Large intestine (tissue), 3 donors: Measurements from ENCODE around the gene STX8. TPM values are rescaled to one million over a fixed set of nuclear protein-coding genes. Genes with fewer than 3 reads are reported as not detected.
A peak's percentile ranks its signal among the peaks of the same experiment; 100 is the strongest.

Experiments
- DNase-seq, 2 donors: peaks; one replicate each; pipeline versions ENCODE4 v3.0.0 to v3.0.0-alpha.2; 2013
- H3K27ac ChIP-seq: one replicate; pipeline ENCODE4 v1.5.1; 2013; ENCODE audit warnings: low read length
- H3K27me3 ChIP-seq: 2 replicates; pipeline ENCODE4 v1.6.1; 2013; ENCODE audit warnings: low read length; ENCODE audit not compliant: control insufficient read depth, insufficient read depth
- H3K36me3 ChIP-seq: 2 replicates; pipeline ENCODE4 v1.6.1; 2013; ENCODE audit warnings: low read length; ENCODE audit not compliant: control insufficient read depth, insufficient read depth
- H3K4me1 ChIP-seq: one replicate; pipeline ENCODE4 v1.6.1; 2013; ENCODE audit warnings: low read length; ENCODE audit not compliant: control insufficient read depth, insufficient read depth
- H3K4me3 ChIP-seq: one replicate; pipeline ENCODE4 v1.5.1; 2013; ENCODE audit warnings: low read length
- H3K9me3 ChIP-seq: one replicate; pipeline ENCODE4 v1.6.1; 2013; ENCODE audit warnings: mild to moderate bottlenecking, low read depth, low read length, moderate library complexity; ENCODE audit not compliant: control insufficient read depth
- WGBS: methylation state at CpG from one replicate; pipeline ENCODE4 v1.1.5; 2013; ENCODE audit warnings: low lambda C conversion rate; ENCODE audit not compliant: insufficient coverage; 5-methylcytosine and 5-hydroxymethylcytosine counted together
- polyA plus RNA-seq: library from polyadenylated mRNA; unstranded; fragments of 120-200 nt; gene quantifications from one replicate; pipeline ENCODE4 v1.2.1, GENCODE V29; 2013

STX8 gene
- polyA plus RNA-seq, 1 donor: 53.6 TPM

DNA sequence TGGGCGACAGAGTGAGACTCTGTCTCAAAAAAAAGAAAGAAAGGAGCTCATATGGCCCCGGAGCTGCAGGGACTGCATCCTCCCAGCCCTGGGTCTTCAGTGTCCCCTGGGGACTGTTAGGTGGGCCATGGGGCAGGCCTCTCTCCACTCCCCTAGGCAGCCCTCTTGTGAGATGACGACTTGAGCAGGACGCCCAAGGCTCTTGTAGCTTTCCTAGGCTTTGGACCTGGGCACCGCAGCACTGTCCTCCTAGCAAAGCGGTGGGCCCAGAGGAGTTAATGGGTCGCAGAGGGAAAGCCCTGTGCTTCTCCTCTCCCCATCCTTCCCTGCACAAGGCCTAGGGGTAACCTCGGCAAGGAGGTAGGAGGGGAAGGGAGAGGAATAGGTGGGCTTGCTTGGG lies 352.1 kb downstream of the STX8 start:
- H3K36me3 ChIP-seq: no peaks in the 10 kb centered on the region
- H3K4me3 ChIP-seq: no peak overlapping the region
- no CpG with 5 or more reads among the region's 8 CpGs for WGBS
- peaks cover 3% of the 10 kb centered on the region for H3K4me1 ChIP-seq
- peaks cover 3% of the 10 kb centered on the region for H3K9me3 ChIP-seq
- no peak for DNase-seq
- no peaks in the 10 kb centered on the region for H3K27me3 ChIP-seq
- no peak overlapping the region for H3K27ac ChIP-seq

DNA sequence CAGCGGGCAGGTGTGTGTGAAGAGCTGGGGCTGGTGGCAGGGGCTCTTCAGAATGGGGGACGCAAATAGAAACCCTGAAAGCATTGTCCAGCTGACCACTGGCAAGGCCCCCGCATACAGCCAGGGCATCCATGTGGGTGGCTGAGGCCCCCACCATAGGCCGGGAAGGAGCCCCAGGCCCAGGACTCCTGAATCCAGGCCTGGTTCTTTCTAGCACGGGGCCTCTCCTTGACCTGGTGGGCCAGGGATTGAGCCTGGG lies 353.8 kb downstream of the STX8 start:
- Histone ChIP-seq H3K4me3 (no peak overlapping the region), H3K4me1 (no peaks in the 10 kb centered on the region), H3K27me3 (no peaks in the 10 kb centered on the region), H3K36me3 (no peaks in the 10 kb centered on the region), H3K27ac (no peak overlapping the region), H3K9me3 (peaks cover 3% of the 10 kb centered on the region)
- no CpG with 5 or more reads among the region's 5 CpGs for WGBS
- DNase-seq: no peak

DNA sequence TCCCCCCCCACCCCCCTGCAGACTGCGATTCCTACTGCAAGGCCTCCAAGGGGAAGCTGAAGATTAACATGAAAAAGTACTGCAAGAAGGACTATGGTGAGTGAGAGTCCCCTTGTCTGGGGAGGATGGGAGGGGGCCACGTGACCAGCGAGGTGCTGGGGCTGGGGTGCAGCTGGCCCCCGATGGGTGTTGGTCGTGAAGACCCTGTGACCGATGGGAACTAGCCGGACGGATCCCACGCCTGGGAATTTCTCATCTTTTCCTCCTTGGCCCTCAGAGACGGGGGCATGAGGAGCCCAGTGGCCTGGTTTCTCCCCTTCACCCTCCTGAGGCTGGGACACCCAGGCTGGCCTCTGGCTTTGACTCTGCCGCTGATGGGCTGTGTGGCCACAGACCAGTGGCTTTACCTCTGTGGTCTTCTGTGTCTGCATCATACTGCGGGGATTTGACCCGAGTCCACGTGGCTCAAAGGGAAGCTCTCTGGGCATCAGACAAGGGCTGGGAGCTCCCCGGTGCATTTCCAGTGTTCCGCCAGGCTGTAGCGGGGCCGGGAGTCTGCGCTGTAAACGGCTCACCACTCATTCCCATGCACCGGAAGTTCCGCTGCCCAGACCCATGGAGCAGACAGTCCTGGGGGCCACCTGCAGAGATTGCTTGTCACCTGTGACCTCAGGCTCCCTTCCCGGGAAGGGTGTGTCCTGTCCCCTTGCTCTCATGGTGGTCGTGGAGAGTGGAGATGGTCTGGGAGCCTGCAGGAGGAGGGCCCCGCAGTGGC lies 354.3 kb downstream of the STX8 start:
- no peak for DNase-seq
- H3K27ac ChIP-seq: no peak overlapping the region
- no peaks in the 10 kb centered on the region for H3K36me3 ChIP-seq
- no CpG with 5 or more reads among the region's 25 CpGs for WGBS
- no peak overlapping the region for H3K4me3 ChIP-seq
- no peaks in the 10 kb centered on the region for H3K4me1 ChIP-seq
- H3K27me3 ChIP-seq: no peaks in the 10 kb centered on the region
- H3K9me3 ChIP-seq: peaks cover 3% of the 10 kb centered on the region

DNA sequence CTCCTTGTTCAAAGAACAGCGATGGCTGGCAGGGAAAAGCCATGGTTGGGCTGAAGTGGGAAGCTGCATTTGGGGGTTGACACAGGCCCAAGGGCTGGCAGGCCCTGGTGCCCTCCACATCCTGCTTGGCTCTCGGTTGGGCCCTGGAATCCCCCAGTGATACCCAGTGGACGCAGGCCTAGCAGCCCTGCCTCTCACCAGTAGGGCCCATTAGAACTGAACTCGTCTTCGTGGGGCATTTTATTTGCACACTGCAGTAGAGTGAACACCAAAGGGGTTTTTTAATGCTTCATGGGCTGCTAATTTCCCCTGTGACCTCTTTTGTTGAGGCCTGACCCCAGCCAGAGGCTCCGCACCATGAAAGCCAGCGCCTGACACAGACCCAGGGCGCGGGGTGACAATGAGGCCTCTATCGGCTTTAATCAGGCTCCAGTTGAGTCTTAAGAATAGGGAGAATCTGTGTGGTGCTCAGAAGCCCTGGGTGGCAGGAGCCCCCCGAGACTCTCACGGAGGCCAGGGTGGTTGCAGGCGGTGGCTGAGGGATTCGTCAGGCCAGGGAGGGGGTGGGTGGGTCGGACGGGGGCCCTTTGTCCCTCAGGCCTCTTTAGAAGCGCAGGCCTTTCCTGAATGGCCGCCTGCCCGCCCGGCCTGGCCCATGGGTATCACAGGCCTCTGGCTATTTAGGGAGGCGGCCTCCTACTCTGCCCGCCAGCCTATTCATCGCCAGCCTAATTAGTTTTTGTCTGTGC lies 355.0 kb downstream of the STX8 start:
- Histone ChIP-seq H3K36me3 (no peaks in the 10 kb centered on the region), H3K27me3 (no peaks in the 10 kb centered on the region), H3K4me3 (no peak overlapping the region), H3K9me3 (peaks cover 8% of the 10 kb centered on the region), H3K27ac (no peak overlapping the region), H3K4me1 (no peaks in the 10 kb centered on the region)
- no CpG with 5 or more reads among the region's 23 CpGs for WGBS
- DNase-seq: no peak

DNA sequence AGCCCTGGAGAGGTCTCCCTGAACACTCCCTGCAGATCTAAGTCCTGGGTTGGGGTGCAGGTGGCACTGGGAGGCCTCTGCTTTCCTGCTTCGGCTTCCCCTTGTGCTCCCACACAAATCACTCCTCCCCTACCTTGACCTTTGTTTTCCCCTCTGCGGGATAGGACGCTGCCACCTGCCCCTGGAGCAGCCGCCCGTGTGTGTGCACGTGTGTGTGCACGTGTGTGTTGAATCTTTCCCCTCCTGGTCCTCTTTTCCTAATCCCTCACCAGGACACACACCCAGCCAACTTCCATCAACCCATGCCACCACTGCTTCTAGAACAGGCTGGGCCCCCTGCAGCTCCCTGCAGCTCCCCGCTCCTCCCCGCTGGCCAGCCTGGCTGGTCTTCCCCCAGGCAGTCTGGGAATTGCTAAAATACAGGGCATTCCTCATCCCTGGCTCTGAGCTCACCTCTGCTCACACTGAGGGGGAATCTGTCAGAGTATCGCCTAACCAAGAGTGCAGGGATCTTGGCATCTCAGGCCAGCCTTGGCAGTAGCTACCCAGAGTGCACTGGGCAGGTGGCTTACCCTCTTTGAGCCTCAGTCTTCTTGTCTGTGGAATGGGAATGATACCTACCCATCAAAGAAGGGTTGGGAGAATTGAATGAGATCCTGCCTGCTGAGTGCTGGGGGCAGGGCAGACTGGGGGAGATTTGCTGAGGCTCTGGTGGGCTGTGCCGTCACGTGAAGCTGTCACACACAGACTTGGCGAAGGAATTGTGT lies 355.8 kb downstream of the STX8 start:
- no peaks in the 10 kb centered on the region for H3K36me3 ChIP-seq
- WGBS: 56% methylated on average over 3 of the region's 13 CpGs
- peaks cover 13% of the 10 kb centered on the region for H3K9me3 ChIP-seq
- H3K4me3 ChIP-seq: no peak overlapping the region
- H3K27me3 ChIP-seq: no peaks in the 10 kb centered on the region
- DNase-seq: peak in 1 of 2 donors; percentile 40
- H3K4me1 ChIP-seq: no peaks in the 10 kb centered on the region
- H3K27ac ChIP-seq: no peak overlapping the region

DNA sequence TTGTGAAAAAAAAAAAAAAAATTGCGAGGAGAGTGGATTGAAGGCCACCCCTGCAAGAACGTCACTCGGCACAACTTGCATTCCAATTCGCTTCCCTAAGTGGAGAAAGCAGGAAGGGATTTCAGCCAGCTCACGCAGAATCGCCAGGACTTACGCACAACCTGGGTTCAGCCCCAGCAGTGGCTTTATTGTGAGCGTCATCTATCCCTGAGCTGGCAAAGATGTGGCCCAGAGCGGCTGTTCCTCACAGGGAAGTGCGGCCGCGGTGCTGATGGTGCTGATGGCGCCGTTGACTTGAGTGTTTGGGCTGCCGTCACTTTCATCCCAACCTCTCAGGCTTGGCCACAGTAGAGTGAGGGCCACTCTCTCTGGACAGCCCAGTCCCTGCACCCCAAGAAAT lies 356.7 kb downstream of the STX8 start:
- H3K27ac ChIP-seq: no peak overlapping the region
- H3K4me3 ChIP-seq: no peak overlapping the region
- peaks cover 13% of the 10 kb centered on the region for H3K9me3 ChIP-seq
- no peaks in the 10 kb centered on the region for H3K36me3 ChIP-seq
- H3K27me3 ChIP-seq: no peaks in the 10 kb centered on the region
- WGBS: no CpG with 5 or more reads among the region's 15 CpGs
- H3K4me1 ChIP-seq: no peaks in the 10 kb centered on the region
- DNase-seq: no peak

DNA sequence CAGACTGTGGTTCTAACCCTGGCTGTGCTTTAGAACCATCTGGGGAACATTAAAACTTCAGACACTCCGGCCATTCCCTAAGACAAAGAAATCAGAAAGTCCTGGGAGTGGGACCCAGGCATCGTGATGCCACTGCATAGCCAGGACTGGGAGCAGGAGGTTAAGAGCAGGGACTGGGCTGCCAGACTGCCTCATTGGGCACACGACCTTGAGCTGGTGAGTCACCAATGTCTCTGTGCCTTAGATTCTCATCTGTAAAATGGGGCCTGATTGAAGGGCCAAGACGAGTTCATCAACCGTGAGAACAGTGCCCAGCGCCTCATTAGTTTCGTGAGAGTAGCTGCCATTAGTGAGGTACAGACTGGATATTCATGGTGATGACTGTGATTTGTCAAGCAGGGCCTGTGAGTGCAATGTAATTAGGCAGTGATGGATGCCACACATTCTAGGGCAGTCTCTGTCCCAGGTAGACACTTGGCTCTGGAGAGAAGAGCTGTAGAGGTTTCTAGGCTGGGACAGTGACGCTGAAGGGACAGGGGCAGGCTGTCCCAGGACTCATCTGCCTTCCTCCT lies 357.5 kb downstream of the STX8 start:
- H3K27ac ChIP-seq: no peak overlapping the region
- H3K36me3 ChIP-seq: no peaks in the 10 kb centered on the region
- H3K4me1 ChIP-seq: no peaks in the 10 kb centered on the region
- no CpG with 5 or more reads among the region's 8 CpGs for WGBS
- H3K9me3 ChIP-seq: peaks cover 13% of the 10 kb centered on the region
- DNase-seq: no peak
- no peaks in the 10 kb centered on the region for H3K27me3 ChIP-seq
- no peak overlapping the region for H3K4me3 ChIP-seq

DNA sequence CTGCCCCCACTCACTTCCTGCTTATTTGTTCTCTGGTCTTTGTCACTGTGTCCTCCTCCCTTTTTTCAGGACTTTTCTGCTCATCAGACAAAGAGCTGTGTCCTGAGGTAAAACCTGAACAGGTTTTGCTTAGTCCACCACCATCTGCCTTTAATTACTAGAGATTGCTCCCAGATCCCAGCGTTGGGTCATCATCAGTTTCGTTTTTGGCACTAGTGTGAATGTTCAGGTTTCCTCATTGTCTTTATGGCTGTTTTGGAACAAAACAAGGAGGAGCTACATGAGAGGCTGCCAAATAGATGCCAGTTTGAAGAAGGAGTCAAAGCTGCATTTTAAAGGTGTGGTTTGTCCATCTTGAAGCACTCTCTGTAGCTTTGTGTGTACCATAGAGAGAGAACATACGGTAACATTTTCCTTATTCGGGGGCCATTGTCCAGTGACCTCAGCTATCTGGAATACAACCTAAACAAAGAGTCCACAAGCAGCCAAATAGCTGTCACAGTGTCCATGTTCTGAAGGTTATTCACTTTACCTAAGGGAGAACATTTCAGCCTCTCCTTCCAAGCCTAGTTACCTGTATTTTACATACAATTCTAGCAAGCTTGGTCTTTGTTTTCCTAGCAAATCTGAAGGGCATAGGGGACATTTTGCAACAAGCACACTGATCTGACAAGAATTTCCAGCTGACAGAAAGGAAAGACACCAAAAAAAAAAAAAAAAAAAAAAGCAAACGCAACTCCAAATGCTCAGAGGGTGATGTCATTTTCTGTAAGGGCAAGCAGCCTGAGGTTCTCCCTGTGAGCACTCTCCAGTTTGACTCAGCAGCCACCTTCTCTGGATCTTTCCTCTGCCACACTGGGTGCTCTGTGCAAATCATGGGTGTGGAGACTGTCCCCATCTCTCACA lies 358.2 kb downstream of the STX8 start:
- peaks cover 13% of the 10 kb centered on the region for H3K9me3 ChIP-seq
- H3K36me3 ChIP-seq: no peaks in the 10 kb centered on the region
- H3K4me1 ChIP-seq: no peaks in the 10 kb centered on the region
- no peak overlapping the region for H3K4me3 ChIP-seq
- DNase-seq: no peak
- H3K27me3 ChIP-seq: no peaks in the 10 kb centered on the region
- WGBS: no CpG with 5 or more reads among the region's 5 CpGs
- H3K27ac ChIP-seq: no peak overlapping the region

DNA sequence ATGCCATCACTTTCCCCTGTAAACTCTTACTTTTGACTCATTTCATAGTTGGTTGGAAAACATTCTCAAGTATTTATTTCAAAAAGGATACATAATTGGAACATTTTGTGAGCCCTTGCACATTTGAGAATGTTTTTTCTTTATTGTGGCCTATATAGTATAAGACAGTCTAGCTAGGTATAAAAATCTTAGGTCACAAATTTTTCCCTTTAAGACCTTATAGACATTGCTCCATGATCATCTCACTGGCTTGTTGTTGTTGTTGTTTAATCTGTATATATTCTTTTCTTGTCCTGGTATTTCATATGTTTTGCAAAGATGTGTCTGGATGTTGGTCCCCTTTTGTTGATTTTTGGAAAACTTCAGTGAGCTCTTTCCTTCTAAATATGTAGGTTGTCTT lies 360.2 kb downstream of the STX8 start:
- no peak overlapping the region for H3K27ac ChIP-seq
- DNase-seq: no peak
- no peak overlapping the region for H3K4me3 ChIP-seq
- no peaks in the 10 kb centered on the region for H3K4me1 ChIP-seq
- peaks cover 13% of the 10 kb centered on the region for H3K9me3 ChIP-seq
- no peaks in the 10 kb centered on the region for H3K27me3 ChIP-seq
- H3K36me3 ChIP-seq: no peaks in the 10 kb centered on the region

DNA sequence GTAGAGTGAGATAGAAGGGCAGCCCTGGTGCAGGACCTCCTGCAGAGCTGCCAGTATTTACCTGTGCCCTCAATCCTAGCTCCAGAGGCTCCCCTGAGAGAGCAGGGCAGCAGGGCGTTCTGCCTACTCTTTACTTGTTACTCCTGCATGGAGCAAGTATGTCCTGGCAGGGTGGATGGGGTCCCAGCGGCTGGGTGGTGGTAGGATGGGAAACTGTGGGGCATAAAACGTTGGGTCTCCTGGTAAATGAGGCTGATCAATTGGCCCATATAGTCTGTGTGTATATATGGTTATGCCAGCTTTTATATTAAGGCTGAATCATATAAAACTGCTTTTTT lies 362.3 kb downstream of the STX8 start:
- Histone ChIP-seq H3K27me3 (no peaks in the 10 kb centered on the region), H3K27ac (no peak overlapping the region), H3K4me3 (no peak overlapping the region), H3K9me3 (peaks cover 13% of the 10 kb centered on the region), H3K36me3 (no peaks in the 10 kb centered on the region), H3K4me1 (no peaks in the 10 kb centered on the region)
- no peak for DNase-seq
- no CpG with 5 or more reads among the region's 3 CpGs for WGBS
